HUDEP-2 (cell line): ENCODE results near the gene ATP8A1.

ENCODE experiments used
- DNase-seq, 76 experiments: peaks; one replicate each; lab custom pipeline; 2025; ENCODE audit not compliant: unreplicated experiment in 76 of 76; lab: John Stamatoyannopoulos, UW

Gene ATP8A1

GRCh38 chr4:42578187-42578586, 78.7 kb downstream of the ATP8A1 start:
- no peak for DNase-seq

- DNase-seq: no peak
Measured at GRCh38 chr4:42574870-42575430, 82.0 kb downstream of the ATP8A1 start.

- no peak for DNase-seq
Measured at GRCh38 chr4:42573249-42573648, 83.7 kb downstream of the ATP8A1 start.

GRCh38 chr4:42570221-42570620, 86.7 kb downstream of the ATP8A1 start:
- DNase-seq: no peak

GRCh38 chr4:42568610-42569207, 88.2 kb downstream of the ATP8A1 start:
- DNase-seq: peak in 46 of 76 experiments; percentile 1 to 68 (median 18)

GRCh38 chr4:42566835-42567234, 90.1 kb downstream of the ATP8A1 start:
- no peak for DNase-seq

- DNase-seq: no peak
Measured at GRCh38 chr4:42562016-42562415, 94.9 kb downstream of the ATP8A1 start.

- DNase-seq: no peak
Measured at GRCh38 chr4:42561031-42561430, 95.9 kb downstream of the ATP8A1 start.

GRCh38 chr4:42560467-42560861, 96.4 kb downstream of the ATP8A1 start:
- DNase-seq: no peak

GRCh38 chr4:42558156-42558555, 98.7 kb downstream of the ATP8A1 start:
- no peak for DNase-seq

- no peak for DNase-seq
Measured at GRCh38 chr4:42555828-42556227, 101.1 kb downstream of the ATP8A1 start.

- DNase-seq: no peak
Measured at GRCh38 chr4:42554072-42554471, 102.8 kb downstream of the ATP8A1 start.

GRCh38 chr4:42549896-42550295, 107.0 kb downstream of the ATP8A1 start:
- no peak for DNase-seq

GRCh38 chr4:42547805-42548204, 109.1 kb downstream of the ATP8A1 start:
- DNase-seq: no peak

- DNase-seq: no peak
Measured at GRCh38 chr4:42543762-42544161, 113.1 kb downstream of the ATP8A1 start.

- no peak for DNase-seq
Measured at GRCh38 chr4:42543126-42543525, 113.8 kb downstream of the ATP8A1 start.

GRCh38 chr4:42541647-42542046, 115.3 kb downstream of the ATP8A1 start:
- no peak for DNase-seq

GRCh38 chr4:42533042-42533441, 123.9 kb downstream of the ATP8A1 start:
- no peak for DNase-seq

- DNase-seq: no peak
Measured at GRCh38 chr4:42531341-42532030, 125.4 kb downstream of the ATP8A1 start.

GRCh38 chr4:42523066-42523718, 133.7 kb downstream of the ATP8A1 start:
- peak in 2 of 76 experiments; percentile 2 to 11 for DNase-seq

- peak in 32 of 76 experiments; percentile 0 to 51 (median 18) for DNase-seq
Measured at GRCh38 chr4:42519803-42520417, 137.0 kb downstream of the ATP8A1 start.
